ENCODE data around the gene SIAH2.
A peak's percentile ranks its signal among the peaks of the same experiment; 100 is the strongest.

DNA sequence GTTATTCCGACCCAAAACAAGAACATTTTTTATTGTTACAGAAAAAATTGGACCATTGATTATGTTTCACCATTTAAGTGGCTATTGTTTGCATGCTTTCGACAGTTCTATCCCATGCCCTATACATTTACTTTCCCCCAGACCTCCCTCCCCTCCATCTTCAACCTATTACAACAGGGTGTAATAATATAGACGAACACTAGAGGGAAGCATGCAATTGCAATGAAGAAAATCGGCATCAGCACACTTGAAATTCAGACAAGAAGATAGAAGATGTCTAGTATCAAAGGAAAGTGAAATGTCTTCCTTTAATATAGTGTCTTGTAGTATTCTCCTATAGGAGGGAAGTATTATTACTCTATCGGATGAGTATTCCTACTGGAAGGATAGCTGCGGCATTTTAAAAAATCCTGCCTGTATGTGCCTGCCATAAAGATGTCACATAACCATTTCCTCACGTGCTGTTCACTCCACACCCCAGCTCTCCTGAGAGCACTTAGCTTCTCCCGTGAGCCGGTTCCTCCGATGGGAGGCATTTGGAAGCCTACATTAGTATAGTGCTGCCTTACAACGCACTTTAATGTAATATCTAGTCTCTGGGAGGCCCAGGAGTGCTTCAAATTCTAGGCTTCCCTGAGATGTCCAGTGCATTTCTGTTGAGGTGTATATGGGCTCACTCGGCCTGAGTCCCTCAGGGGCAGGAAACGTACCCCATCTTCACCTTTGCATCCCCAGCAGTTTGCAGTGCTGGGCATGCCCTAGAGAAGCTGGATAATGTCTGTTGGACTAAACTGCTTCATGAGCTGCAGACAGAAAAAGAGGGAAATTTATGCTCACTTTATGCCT is 41.5 kb downstream of the SIAH2 start:
- TF ChIP-seq, protein P1, sequence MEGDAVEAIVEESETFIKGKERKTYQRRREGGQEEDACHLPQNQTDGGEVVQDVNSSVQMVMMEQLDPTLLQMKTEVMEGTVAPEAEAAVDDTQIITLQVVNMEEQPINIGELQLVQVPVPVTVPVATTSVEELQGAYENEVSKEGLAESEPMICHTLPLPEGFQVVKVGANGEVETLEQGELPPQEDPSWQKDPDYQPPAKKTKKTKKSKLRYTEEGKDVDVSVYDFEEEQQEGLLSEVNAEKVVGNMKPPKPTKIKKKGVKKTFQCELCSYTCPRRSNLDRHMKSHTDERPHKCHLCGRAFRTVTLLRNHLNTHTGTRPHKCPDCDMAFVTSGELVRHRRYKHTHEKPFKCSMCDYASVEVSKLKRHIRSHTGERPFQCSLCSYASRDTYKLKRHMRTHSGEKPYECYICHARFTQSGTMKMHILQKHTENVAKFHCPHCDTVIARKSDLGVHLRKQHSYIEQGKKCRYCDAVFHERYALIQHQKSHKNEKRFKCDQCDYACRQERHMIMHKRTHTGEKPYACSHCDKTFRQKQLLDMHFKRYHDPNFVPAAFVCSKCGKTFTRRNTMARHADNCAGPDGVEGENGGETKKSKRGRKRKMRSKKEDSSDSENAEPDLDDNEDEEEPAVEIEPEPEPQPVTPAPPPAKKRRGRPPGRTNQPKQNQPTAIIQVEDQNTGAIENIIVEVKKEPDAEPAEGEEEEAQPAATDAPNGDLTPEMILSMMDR (IDR thresholded peaks at IDR 0.05; ENCODE audit: low read length): peak; percentile 91
- no peak for TF ChIP-seq EZH2phosphoT487 (IDR thresholded peaks at IDR 0.05; ENCODE audit: low read length)

Measured in MM.1S (cell line).